IPS-11a (cell line): ENCODE results near the gene INTS15.
A peak's percentile ranks its signal among the peaks of the same experiment; 100 is the strongest.

Experiments
- H3K4me3 ChIP-seq: one replicate; pipeline ENCODE4 v1.5.1; 2013; ENCODE audit warnings: low read depth, low read length, control low read depth

INTS15 gene

GRCh38 chr7:6589829-6590644 is at the start of gene INTS15:
TSS of gene INTS15 (plus strand) at chr7:6590021. CDS start at chr7:6590284, 263 bp downstream.
- peak within 1 kb of the TSS; percentile 85 for H3K4me3 ChIP-seq

- no peak overlapping the region for H3K4me3 ChIP-seq
Observed at GRCh38 chr7:6542368-6542767, 47.5 kb upstream of the INTS15 start.

- no peak overlapping the region for H3K4me3 ChIP-seq
Observed at GRCh38 chr7:6545398-6546126, 44.3 kb upstream of the INTS15 start.

- H3K4me3 ChIP-seq: no peak overlapping the region
Observed at GRCh38 chr7:6546498-6547251, 43.1 kb upstream of the INTS15 start.

GRCh38 chr7:6547400-6547799 is 42.4 kb upstream of the INTS15 start:
- H3K4me3 ChIP-seq: no peak overlapping the region

GRCh38 chr7:6551016-6551511 is 38.8 kb upstream of the INTS15 start, which contains the start of gene GRID2IP:
TSS of gene GRID2IP (minus strand) at chr7:6551461. CDS start at chr7:6551436, 25 bp downstream.
- H3K4me3 ChIP-seq: no peak within 1 kb of the TSS

GRCh38 chr7:6553448-6554044 is 36.3 kb upstream of the INTS15 start:
- no peak overlapping the region for H3K4me3 ChIP-seq

- H3K4me3 ChIP-seq: no peak overlapping the region
Observed at GRCh38 chr7:6554848-6555247, 35.0 kb upstream of the INTS15 start.

- H3K4me3 ChIP-seq: no peak overlapping the region
Observed at GRCh38 chr7:6556196-6556595, 33.6 kb upstream of the INTS15 start.

- no peak overlapping the region for H3K4me3 ChIP-seq
Observed at GRCh38 chr7:6558837-6559236, 31.0 kb upstream of the INTS15 start.

- H3K4me3 ChIP-seq: no peak overlapping the region
Observed at GRCh38 chr7:6559896-6560295, 29.9 kb upstream of the INTS15 start.

- H3K4me3 ChIP-seq: no peak overlapping the region
Observed at GRCh38 chr7:6562106-6562505, 27.7 kb upstream of the INTS15 start.

GRCh38 chr7:6563936-6564770 is 25.7 kb upstream of the INTS15 start:
- H3K4me3 ChIP-seq: no peak overlapping the region

- H3K4me3 ChIP-seq: no peak overlapping the region
Observed at GRCh38 chr7:6565655-6566054, 24.2 kb upstream of the INTS15 start.

GRCh38 chr7:6567886-6568285 is 21.9 kb upstream of the INTS15 start:
- no peak overlapping the region for H3K4me3 ChIP-seq

- H3K4me3 ChIP-seq: no peak overlapping the region
Observed at GRCh38 chr7:6571160-6571779, 18.6 kb upstream of the INTS15 start.

- no peak overlapping the region for H3K4me3 ChIP-seq
Observed at GRCh38 chr7:6575281-6576023, 14.4 kb upstream of the INTS15 start.

- H3K4me3 ChIP-seq: no peak overlapping the region
Observed at GRCh38 chr7:6576024-6576866, 13.6 kb upstream of the INTS15 start.
